Measurements from ENCODE around the gene COASY.

DNA sequence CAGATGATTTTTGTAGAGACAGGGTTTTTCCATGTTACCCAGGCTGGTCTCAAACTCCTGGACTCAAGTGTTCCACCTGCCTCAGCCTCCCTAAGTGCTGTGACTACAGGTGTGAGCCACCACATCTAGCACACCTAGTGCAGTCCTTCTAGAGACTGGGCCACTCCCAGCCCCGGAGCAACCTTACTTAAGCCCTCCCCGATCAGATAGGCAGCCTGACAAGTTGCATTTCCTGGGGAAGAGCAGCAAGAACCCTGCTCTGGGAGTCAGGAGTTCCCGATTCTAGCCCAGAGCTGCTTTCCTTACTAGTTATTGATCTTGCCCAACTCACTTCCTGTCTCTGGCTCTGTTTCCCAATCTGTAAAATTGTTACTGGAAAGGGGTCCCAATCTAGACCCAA is 32.9 kb upstream of the COASY start:
- TF ChIP-seq, protein P1, sequence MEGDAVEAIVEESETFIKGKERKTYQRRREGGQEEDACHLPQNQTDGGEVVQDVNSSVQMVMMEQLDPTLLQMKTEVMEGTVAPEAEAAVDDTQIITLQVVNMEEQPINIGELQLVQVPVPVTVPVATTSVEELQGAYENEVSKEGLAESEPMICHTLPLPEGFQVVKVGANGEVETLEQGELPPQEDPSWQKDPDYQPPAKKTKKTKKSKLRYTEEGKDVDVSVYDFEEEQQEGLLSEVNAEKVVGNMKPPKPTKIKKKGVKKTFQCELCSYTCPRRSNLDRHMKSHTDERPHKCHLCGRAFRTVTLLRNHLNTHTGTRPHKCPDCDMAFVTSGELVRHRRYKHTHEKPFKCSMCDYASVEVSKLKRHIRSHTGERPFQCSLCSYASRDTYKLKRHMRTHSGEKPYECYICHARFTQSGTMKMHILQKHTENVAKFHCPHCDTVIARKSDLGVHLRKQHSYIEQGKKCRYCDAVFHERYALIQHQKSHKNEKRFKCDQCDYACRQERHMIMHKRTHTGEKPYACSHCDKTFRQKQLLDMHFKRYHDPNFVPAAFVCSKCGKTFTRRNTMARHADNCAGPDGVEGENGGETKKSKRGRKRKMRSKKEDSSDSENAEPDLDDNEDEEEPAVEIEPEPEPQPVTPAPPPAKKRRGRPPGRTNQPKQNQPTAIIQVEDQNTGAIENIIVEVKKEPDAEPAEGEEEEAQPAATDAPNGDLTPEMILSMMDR (IDR thresholded peaks at IDR 0.05; ENCODE audit: insufficient read depth, low read length, poor library complexity, severe bottlenecking): no peak
- no peak for TF ChIP-seq EZH2phosphoT487 (conservative IDR thresholded peaks at IDR 0.05; ENCODE audit: low read length)
